SK-N-SH (cell line): ENCODE results near the gene MAP1LC3C. TPM values are rescaled to one million over a fixed set of nuclear protein-coding genes. Genes with fewer than 3 reads are reported as not detected.

Experiments
- CTCF ChIA-PET: fragments of 300-600, 350-600 bp; formaldehyde crosslinking; extraction: SDS; loops from one replicate; lab custom pipeline; 2021; lab: Yijun Ruan, JAX
- POLR2A ChIA-PET: fragments of 350-600 bp; sonication (Branson Sonifier 250); formaldehyde crosslinking; extraction: SDS; loops from one replicate; lab custom pipeline; 2020; ENCODE audit warnings: antibody characterized with exemption, inconsistent platforms; lab: Yijun Ruan, JAX
- DNase-seq: peaks from one replicate; pipeline ENCODE4 v3.0.0; 2012
- H2AFZ ChIP-seq: fragments of 200-600 bp; sonication (generic); 2 replicates; pipeline ENCODE4 v1.8.1; 2016; ENCODE audit warnings: antibody characterized with exemption, mild to moderate bottlenecking, low read depth
- H3F3A ChIP-seq: fragments of 200-600 bp; sonication (generic); replicated peaks from 2 replicates; pipeline ENCODE3; 2016; ENCODE audit warnings: antibody characterized with exemption, mild to moderate bottlenecking; ENCODE audit not compliant: insufficient read depth
- H3K27ac ChIP-seq, 2 experiments: fragments of 200-500 bp in 1 of 2; fragments of 200-600 bp in 1 of 2; sonication (Bioruptor generic) in 1 of 2; sonication (generic), shearing (Covaris generic) in 1 of 2; 2 replicates each; pipeline versions ENCODE4 v1.5.1 to v1.6.1; 2014 to 2016; ENCODE audit warnings: low read depth in 2 of 2, inconsistent platforms in 1 of 2, low read length in 1 of 2, mild to moderate bottlenecking in 1 of 2, mixed read lengths in 1 of 2
- H3K27me3 ChIP-seq: fragments of 200-600 bp; sonication (generic), shearing (Covaris generic); 2 replicates; pipeline ENCODE4 v1.6.1; 2016; ENCODE audit warnings: mixed run types; ENCODE audit not compliant: insufficient read depth
- H3K36me3 ChIP-seq, 2 experiments: fragments of 200-500 bp in 1 of 2; fragments of 200-600 bp in 1 of 2; sonication (Bioruptor generic) in 1 of 2; sonication (generic) in 1 of 2; replicated peaks in 1 of 2; 2 replicates each; pipeline versions ENCODE3 to v1.5.1; 2014 to 2016; ENCODE audit warnings: low read length in 1 of 2, mild to moderate bottlenecking in 1 of 2; ENCODE audit not compliant: insufficient read depth in 2 of 2, control insufficient read depth in 1 of 2
- H3K4me1 ChIP-seq, 2 experiments: fragments of 200-500 bp in 1 of 2; fragments of 200-600 bp in 1 of 2; sonication (Bioruptor generic) in 1 of 2; sonication (generic), shearing (Covaris generic) in 1 of 2; 2 replicates each; pipeline versions ENCODE4 v1.5.1 to v1.6.1; 2014 to 2016; ENCODE audit warnings: low read depth in 1 of 2, low read length in 1 of 2, mixed run types in 1 of 2; ENCODE audit not compliant: insufficient read depth in 2 of 2, control insufficient read depth in 1 of 2
- H3K4me2 ChIP-seq: fragments of 200-600 bp; sonication (generic), shearing (Covaris generic); 2 replicates; pipeline ENCODE4 v1.6.1; 2017; ENCODE audit warnings: mixed run types
- H3K4me3 ChIP-seq, 2 experiments: fragments of 200-500 bp in 1 of 2; fragments of 200-600 bp in 1 of 2; sonication (Bioruptor generic) in 1 of 2; sonication (generic), shearing (Covaris generic) in 1 of 2; 2 replicates each; pipeline versions ENCODE4 v1.5.1 to v1.8.1; 2014 to 2016; ENCODE audit warnings: low read depth in 2 of 2, inconsistent platforms in 1 of 2, low read length in 1 of 2, mild to moderate bottlenecking in 1 of 2, mixed read lengths in 1 of 2, moderate library complexity in 1 of 2
- H3K79me2 ChIP-seq: fragments of 200-600 bp; sonication (generic); 2 replicates; pipeline ENCODE4 v1.8.1; 2017; ENCODE audit warnings: mild to moderate bottlenecking; ENCODE audit not compliant: insufficient read depth
- H3K9ac ChIP-seq: fragments of 200-600 bp; sonication (generic); 2 replicates; pipeline ENCODE4 v1.6.1; 2017; ENCODE audit warnings: mixed run types
- H3K9me2 ChIP-seq: fragments of 200-600 bp; sonication (generic); 2 replicates; pipeline ENCODE4 v1.6.1; 2017; ENCODE audit warnings: mixed run types
- H3K9me3 ChIP-seq: fragments of 200-600 bp; sonication (generic); 2 replicates; pipeline ENCODE4 v1.6.1; 2017; ENCODE audit warnings: mixed run types, mild to moderate bottlenecking, moderate library complexity
- H4K20me1 ChIP-seq: fragments of 200-600 bp; sonication (generic); 2 replicates; pipeline ENCODE4 v1.6.1; 2017; ENCODE audit warnings: mild to moderate bottlenecking, mixed run types; ENCODE audit not compliant: insufficient read depth
- CTCF ChIP-seq: fragments of 200-600 bp; sonication (generic); IDR thresholded peaks from 2 replicates; pipeline ENCODE4 v1.6.1; 2017; ENCODE audit warnings: antibody characterized with exemption, mild to moderate bottlenecking, moderate library complexity
- JUND ChIP-seq: IDR thresholded peaks from 2 replicates; pipeline ENCODE4 v1.4.0; 2012
- RAD21 ChIP-seq: IDR thresholded peaks from 2 replicates; pipeline ENCODE4 v1.6.1; 2012; ENCODE audit warnings: mild to moderate bottlenecking, low read length
- RFX5 ChIP-seq: IDR thresholded peaks from 2 replicates; pipeline ENCODE4 v1.6.1; 2012; ENCODE audit warnings: mild to moderate bottlenecking, improper control_type of control experiment, low read length
- SMC3 ChIP-seq: IDR thresholded peaks from 2 replicates; pipeline ENCODE4 v1.6.1; 2012; ENCODE audit warnings: low read depth, low read length, improper control_type of control experiment
- TAF1 ChIP-seq: IDR thresholded peaks from 2 replicates; pipeline ENCODE4 v1.6.1; 2012; ENCODE audit warnings: low read depth, mild to moderate bottlenecking, low read length, moderate library complexity, borderline replicate concordance
- TCF12 ChIP-seq: IDR thresholded peaks from 2 replicates; pipeline ENCODE4 v1.4.0; 2012
- WGBS: methylation state at CpG from one replicate; pipeline ENCODE4 v1.1.6; 2017; ENCODE audit warnings: low lambda C conversion rate; 5-methylcytosine and 5-hydroxymethylcytosine counted together
- polyA plus RNA-seq, 3 experiments: library from polyadenylated mRNA; depleted of rRNA; stranded (reverse); fragments of >200 nt; gene quantifications; 2 replicates each; pipeline ENCODE4 v1.2.3, GENCODE V29; 2012

The MAP1LC3C gene
- polyA plus RNA-seq, 1 of the 3 experiments (the other 2 are of a cell fraction), result 0.20 TPM

- H3K79me2 ChIP-seq, result no peaks in the 10 kb centered on the region
- no peak overlapping the region for H3K4me2 ChIP-seq
- H3K9me2 ChIP-seq, result no peaks in the 10 kb centered on the region
- no peaks in the 10 kb centered on the region for H4K20me1 ChIP-seq
- H3K27me3 ChIP-seq, result no peaks in the 10 kb centered on the region
- ChIA-PET POLR2A (no interaction called here), CTCF (interaction anchor here (0.9 to 1.8 kb wide), 4 partner anchors 118 to 437 kb away, joined by 4 to 13 read pairs (median 5); no protein-coding TSS in a partner anchor)
- H3K4me1 ChIP-seq, result no peaks in the 10 kb centered on the region
- H3K36me3 ChIP-seq, result no peaks in the 10 kb centered on the region
- no peak overlapping the region for H2AFZ ChIP-seq
- DNase-seq, result peak; percentile 81
- no peak overlapping the region for H3K27ac ChIP-seq
- H3K4me3 ChIP-seq, result peak overlapping the region in 1 of 2 experiments; percentile 11; a peak in 1 of 4 replicates
- H3F3A ChIP-seq, result no peaks in the 10 kb centered on the region
- TF ChIP-seq RFX5, result 0 out of 2 replicates have a peak, but pooled peaks have one; percentile 25
- TF ChIP-seq CTCF, result peak; percentile 76
- peak; percentile 83 for TF ChIP-seq RAD21
- TF ChIP-seq SMC3, result peak; percentile 95
- no peak for TF ChIP-seq JUND
- no peaks in the 10 kb centered on the region for H3K9me3 ChIP-seq
- H3K9ac ChIP-seq, result no peak overlapping the region
- 45% methylated on average over 10 of the region's 10 CpGs for WGBS
Measured at GRCh38 chr1:242017580-242018233, 18.8 kb upstream of the MAP1LC3C start.

- no peaks in the 10 kb centered on the region for H3K27me3 ChIP-seq
- no peak for TF ChIP-seq TAF1
- TF ChIP-seq, all 33 proteins: peak for 0
- no peak for DNase-seq
- Histone ChIP-seq H2AFZ (no peak overlapping the region), H4K20me1 (no peaks in the 10 kb centered on the region), H3K27ac (no peak overlapping the region), H3K9me2 (no peaks in the 10 kb centered on the region), H3K79me2 (no peaks in the 10 kb centered on the region), H3K4me2 (no peak overlapping the region), H3K4me3 (no peak overlapping the region), H3K4me1 (no peaks in the 10 kb centered on the region; a peak in 1 of 4 replicates), H3K36me3 (no peaks in the 10 kb centered on the region), H3K9ac (no peak overlapping the region), H3K9me3 (no peaks in the 10 kb centered on the region), H3F3A (peaks cover 7% of the 10 kb centered on the region)
- POLR2A ChIA-PET, result no interaction called here
- CTCF ChIA-PET, result interaction anchor here (0.8 to 1.6 kb wide), 4 partner anchors 30 to 438 kb away, joined by 3 to 13 read pairs (median 4); no protein-coding TSS in a partner anchor
Measured at GRCh38 chr1:242016479-242016878, 17.6 kb upstream of the MAP1LC3C start.

GRCh38 chr1:242011894-242012660 lies 13.2 kb upstream of the MAP1LC3C start:
- no peak for DNase-seq
- H3K4me2 ChIP-seq, result no peak overlapping the region
- H3F3A ChIP-seq, result peaks cover 7% of the 10 kb centered on the region
- ChIA-PET POLR2A (no interaction called here), CTCF (interaction anchor here (0.8 to 1.6 kb wide), 3 partner anchors 8 to 401 kb away, joined by 3 to 4 read pairs (median 3); partner anchors contain the start of gene MAP1LC3C)
- H3K27ac ChIP-seq, result peak overlapping the region in 1 of 2 experiments; percentile 17; a peak in 1 of 4 replicates
- H3K79me2 ChIP-seq, result no peaks in the 10 kb centered on the region
- TF ChIP-seq TCF12 (peak; percentile 31; the same call in 1 of the 2 replicates), TAF1 (no peak)
- 0 out of 2 replicates have a peak overlapping the region, but pooled peaks have one; percentile 18 for H2AFZ ChIP-seq
- WGBS, result 76% methylated on average over 5 of the region's 5 CpGs
- H3K4me1 ChIP-seq, result peaks cover 0 to 2% of the 10 kb centered on the region in 2 experiments; a peak in 1 of 4 replicates
- no peak overlapping the region for H3K9ac ChIP-seq
- H3K9me2 ChIP-seq, result no peaks in the 10 kb centered on the region
- H3K4me3 ChIP-seq, result no peak overlapping the region
- no peaks in the 10 kb centered on the region for H3K36me3 ChIP-seq
- H3K9me3 ChIP-seq, result no peaks in the 10 kb centered on the region
- H4K20me1 ChIP-seq, result no peaks in the 10 kb centered on the region
- H3K27me3 ChIP-seq, result no peaks in the 10 kb centered on the region
